ENCODE data around the gene CAPN11. TPM values are rescaled to one million over a fixed set of nuclear protein-coding genes. Genes with fewer than 3 reads are reported as not detected.

The CAPN11 gene
- total and polyA plus RNA-seq, 2 experiments from 2014 or later: 1.1 to 1.7 TPM

DNA sequence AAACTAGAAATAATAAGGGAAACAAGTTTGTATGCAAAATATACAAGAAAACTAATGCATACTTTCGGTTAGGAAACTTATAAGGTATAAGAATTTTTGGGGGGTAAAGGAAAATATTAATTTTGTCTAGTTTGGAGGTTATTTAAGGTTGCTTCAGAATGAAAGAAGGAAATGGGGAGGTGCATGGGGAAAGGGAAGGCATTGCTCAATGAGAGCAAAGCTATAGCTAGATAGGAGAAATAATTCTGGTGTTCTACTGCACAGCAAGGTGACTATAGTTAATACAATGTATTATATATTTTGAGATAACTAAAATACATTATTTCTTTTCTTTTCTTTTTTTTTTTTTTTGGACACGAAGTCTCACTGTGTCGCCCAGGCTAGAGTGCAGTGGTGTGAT lies 52.7 kb downstream of the CAPN11 start:
- H3K27ac ChIP-seq (ENCODE audit: low read depth): no peak overlapping the region
- peaks cover 11% of the 10 kb centered on the region for H3K4me1 ChIP-seq (ENCODE audit: insufficient read depth)
- Mint-ChIP-seq H3K9me3 (no peaks in the 10 kb centered on the region), H3K27me3 (ENCODE audit: insufficient read depth, low read depth, poor library complexity) (peaks cover 12% of the 10 kb centered on the region), H3K4me1 (peaks cover 20% of the 10 kb centered on the region), H3K4me3 (no peak overlapping the region), H3K36me3 (ENCODE audit: low read depth) (no peaks in the 10 kb centered on the region), H3K27ac (no peak overlapping the region)
- H3K79me2 ChIP-seq (replicated peaks; ENCODE audit: insufficient read depth): no peaks in the 10 kb centered on the region
- ATAC-seq: no peak
- no peak for TF ChIP-seq ETS1 (IDR thresholded peaks at IDR 0.05)
- TF ChIP-seq, protein P1, sequence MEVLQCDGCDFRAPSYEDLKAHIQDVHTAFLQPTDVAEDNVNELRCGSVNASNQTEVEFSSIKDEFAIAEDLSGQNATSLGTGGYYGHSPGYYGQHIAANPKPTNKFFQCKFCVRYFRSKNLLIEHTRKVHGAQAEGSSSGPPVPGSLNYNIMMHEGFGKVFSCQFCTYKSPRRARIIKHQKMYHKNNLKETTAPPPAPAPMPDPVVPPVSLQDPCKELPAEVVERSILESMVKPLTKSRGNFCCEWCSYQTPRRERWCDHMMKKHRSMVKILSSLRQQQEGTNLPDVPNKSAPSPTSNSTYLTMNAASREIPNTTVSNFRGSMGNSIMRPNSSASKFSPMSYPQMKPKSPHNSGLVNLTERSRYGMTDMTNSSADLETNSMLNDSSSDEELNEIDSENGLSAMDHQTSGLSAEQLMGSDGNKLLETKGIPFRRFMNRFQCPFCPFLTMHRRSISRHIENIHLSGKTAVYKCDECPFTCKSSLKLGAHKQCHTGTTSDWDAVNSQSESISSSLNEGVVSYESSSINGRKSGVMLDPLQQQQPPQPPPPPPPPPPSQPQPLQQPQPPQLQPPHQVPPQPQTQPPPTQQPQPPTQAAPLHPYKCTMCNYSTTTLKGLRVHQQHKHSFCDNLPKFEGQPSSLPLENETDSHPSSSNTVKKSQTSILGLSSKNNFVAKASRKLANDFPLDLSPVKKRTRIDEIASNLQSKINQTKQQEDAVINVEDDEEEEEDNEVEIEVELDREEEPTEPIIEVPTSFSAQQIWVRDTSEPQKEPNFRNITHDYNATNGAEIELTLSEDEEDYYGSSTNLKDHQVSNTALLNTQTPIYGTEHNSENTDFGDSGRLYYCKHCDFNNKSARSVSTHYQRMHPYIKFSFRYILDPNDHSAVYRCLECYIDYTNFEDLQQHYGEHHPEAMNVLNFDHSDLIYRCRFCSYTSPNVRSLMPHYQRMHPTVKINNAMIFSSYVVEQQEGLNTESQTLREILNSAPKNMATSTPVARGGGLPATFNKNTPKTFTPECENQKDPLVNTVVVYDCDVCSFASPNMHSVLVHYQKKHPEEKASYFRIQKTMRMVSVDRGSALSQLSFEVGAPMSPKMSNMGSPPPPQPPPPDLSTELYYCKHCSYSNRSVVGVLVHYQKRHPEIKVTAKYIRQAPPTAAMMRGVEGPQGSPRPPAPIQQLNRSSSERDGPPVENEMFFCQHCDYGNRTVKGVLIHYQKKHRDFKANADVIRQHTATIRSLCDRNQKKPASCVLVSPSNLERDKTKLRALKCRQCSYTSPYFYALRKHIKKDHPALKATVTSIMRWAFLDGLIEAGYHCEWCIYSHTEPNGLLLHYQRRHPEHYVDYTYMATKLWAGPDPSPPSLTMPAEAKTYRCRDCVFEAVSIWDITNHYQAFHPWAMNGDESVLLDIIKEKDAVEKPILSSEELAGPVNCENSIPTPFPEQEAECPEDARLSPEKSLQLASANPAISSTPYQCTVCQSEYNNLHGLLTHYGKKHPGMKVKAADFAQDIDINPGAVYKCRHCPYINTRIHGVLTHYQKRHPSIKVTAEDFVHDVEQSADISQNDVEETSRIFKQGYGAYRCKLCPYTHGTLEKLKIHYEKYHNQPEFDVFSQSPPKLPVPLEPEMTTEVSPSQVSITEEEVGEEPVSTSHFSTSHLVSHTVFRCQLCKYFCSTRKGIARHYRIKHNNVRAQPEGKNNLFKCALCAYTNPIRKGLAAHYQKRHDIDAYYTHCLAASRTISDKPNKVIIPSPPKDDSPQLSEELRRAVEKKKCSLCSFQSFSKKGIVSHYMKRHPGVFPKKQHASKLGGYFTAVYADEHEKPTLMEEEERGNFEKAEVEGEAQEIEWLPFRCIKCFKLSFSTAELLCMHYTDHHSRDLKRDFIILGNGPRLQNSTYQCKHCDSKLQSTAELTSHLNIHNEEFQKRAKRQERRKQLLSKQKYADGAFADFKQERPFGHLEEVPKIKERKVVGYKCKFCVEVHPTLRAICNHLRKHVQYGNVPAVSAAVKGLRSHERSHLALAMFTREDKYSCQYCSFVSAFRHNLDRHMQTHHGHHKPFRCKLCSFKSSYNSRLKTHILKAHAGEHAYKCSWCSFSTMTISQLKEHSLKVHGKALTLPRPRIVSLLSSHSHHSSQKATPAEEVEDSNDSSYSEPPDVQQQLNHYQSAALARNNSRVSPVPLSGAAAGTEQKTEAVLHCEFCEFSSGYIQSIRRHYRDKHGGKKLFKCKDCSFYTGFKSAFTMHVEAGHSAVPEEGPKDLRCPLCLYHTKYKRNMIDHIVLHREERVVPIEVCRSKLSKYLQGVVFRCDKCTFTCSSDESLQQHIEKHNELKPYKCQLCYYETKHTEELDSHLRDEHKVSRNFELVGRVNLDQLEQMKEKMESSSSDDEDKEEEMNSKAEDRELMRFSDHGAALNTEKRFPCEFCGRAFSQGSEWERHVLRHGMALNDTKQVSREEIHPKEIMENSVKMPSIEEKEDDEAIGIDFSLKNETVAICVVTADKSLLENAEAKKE (CRISPR knock-in tag; IDR thresholded peaks at IDR 0.05): no peak
- TF ChIP-seq NANOG (IDR thresholded peaks at IDR 0.05; ENCODE audit: borderline replicate concordance): no peak
- TF ChIP-seq POLR2AphosphoS5 (IDR thresholded peaks at IDR 0.05; ENCODE audit: low read depth): no peak
- no peak for TF ChIP-seq EZH2phosphoT487 (IDR thresholded peaks at IDR 0.05; ENCODE audit: unreplicated experiment)
- TF ChIP-seq ZNF331 (CRISPR knock-in tag; IDR thresholded peaks at IDR 0.05; ENCODE audit: low read depth): no peak
- TF ChIP-seq ZNF114 (CRISPR knock-in tag; IDR thresholded peaks at IDR 0.05): no peak
- TF ChIP-seq JUNB (IDR thresholded peaks at IDR 0.05; ENCODE audit: unreplicated experiment): no peak
- no peak for TF ChIP-seq EZH2 (IDR thresholded peaks at IDR 0.05; ENCODE audit: low read depth, unreplicated experiment)
- TF ChIP-seq REST (IDR thresholded peaks at IDR 0.05; ENCODE audit: unreplicated experiment): no peak
- TF ChIP-seq CREB1 (CRISPR knock-in tag; IDR thresholded peaks at IDR 0.05; ENCODE audit: low read depth): no peak
- TF ChIP-seq CTCF (conservative IDR thresholded peaks at IDR 0.05; ENCODE audit: low read depth in 2 of 2): no peak
- TF ChIP-seq STAT1 (IDR thresholded peaks at IDR 0.05; ENCODE audit: unreplicated experiment): no peak
- H3F3A ChIP-seq (replicated peaks; ENCODE audit: low read depth): peaks cover 4% of the 10 kb centered on the region; the same call in 1 of the 2 replicates
- no peaks in the 10 kb centered on the region for H3K9me2 ChIP-seq (ENCODE audit: insufficient read depth)
- H3K4me3 ChIP-seq: no peak overlapping the region
- no peak overlapping the region for H3K4me2 ChIP-seq
- no peaks in the 10 kb centered on the region for H4K20me1 ChIP-seq (replicated peaks; ENCODE audit: insufficient read depth)
- no peaks in the 10 kb centered on the region for H3K27me3 ChIP-seq (ENCODE audit: insufficient read depth)
- no peak for DNase-seq (ENCODE audit: low spot score)
- H2AFZ ChIP-seq: no peak overlapping the region
- H3K36me3 ChIP-seq (ENCODE audit: insufficient read depth): no peaks in the 10 kb centered on the region

Measured in GM23338 (cell line).